GF-D8 (cell line): ENCODE results near the gene COL5A2.

Experiments used
- DNase-seq: peaks from one replicate; lab custom pipeline; 2025; lab: John Stamatoyannopoulos, UW

The COL5A2 gene

DNA sequence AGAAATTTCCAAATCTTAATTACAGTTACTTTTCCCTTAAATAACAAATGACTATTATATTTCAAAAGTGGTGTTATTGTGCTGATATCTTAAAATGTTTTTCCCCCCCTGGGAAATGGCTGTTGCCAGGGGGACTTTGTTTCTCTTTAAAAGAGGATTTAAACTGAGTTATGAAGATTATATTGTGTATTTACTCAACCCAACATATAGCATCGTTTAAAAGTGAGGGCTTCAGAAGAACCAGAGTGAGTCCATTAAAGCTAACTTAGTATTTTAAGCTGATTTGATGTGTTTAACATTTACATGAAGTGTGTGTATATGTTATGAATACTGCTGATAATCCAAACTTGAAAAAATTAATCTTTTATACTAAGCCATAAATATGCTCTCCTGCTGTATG is 81.6 kb downstream of the COL5A2 start:
- DNase-seq: no peak

DNA sequence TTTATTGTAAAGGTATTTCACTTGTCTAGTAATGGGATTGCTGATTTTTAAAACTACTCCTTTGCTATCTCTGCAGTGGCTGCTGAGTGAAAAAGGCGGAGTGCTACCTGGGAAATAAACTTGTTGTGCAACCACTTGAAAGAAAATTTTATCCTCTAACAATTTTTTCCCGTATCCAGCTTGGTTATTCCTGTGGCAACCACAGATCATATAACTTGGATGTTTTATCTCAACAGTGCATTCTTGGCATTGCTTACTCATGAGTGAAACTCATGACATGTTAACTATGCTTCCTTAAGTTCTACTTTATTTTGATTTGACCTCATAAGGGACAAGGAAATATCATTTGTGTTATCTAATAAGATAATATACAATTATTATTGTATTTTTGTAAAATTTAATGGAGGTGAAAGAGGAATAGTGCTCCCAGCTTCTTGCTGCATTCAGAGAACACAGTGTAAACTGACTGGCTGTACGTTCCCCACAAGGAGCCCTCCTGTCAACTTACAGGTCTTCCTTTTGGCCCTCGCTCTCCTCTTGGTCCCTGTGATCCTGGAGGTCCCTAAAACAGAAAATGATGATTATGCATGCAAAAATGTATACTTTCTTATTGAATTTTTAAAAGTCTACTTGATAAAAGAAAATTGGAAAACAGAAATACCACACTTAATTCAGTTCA is 82.7 kb downstream of the COL5A2 start:
- DNase-seq: no peak

DNA sequence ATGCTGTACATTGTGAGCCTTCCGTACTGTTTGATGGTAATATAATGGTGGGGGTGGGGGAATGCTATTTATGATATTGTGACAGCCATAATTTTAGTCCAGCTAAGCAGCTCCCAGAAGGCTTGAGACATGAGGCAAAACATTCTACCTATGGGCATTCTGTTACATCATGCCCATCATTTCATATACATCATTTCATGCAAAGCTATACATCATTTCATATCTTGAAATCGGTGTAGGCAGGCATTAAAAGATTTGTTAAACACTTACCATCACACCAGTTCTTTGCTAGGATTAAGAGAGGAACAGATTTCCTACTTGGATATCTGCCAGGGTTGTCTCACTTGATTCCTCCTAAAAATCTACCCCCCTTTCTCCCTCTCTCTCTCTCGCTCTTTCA is 84.5 kb downstream of the COL5A2 start:
- no peak for DNase-seq

DNA sequence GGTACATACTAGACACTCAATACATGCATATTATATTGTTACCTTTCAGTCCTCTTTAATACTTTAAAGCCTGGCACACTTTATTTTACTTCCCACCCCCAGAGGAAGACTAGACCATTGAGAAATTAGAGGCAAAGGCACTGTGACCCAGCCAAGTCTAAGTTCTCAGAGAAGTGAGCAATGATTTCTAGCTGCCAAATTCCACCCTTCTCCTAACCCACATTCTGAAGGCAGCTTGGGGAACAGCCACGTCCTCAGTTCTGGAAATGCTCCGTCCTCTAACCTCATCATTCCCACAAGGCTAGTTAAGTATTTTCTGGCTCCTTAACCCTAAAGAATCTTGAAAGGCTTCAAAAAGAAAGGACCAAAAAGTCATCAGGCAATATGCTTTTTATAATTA is 86.6 kb downstream of the COL5A2 start:
- DNase-seq: no peak

DNA sequence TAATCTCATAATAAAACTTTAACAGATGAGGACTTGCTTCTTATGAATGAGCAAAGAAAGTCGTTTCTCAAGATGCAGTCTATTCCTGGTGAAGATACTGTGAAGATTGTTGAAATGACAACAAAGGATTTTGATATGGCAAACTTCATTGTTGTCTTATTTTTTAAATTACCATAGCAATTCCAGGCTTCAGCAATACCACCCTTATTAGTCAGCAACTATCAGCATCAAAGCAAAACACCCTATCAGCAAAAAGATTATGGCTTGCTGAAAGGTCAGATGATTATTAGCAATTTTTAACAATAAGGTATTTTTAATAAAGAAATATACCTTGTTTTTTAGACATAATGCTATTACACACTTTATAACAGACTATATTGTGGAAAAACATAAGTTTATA is 88.3 kb downstream of the COL5A2 start:
- no peak for DNase-seq

DNA sequence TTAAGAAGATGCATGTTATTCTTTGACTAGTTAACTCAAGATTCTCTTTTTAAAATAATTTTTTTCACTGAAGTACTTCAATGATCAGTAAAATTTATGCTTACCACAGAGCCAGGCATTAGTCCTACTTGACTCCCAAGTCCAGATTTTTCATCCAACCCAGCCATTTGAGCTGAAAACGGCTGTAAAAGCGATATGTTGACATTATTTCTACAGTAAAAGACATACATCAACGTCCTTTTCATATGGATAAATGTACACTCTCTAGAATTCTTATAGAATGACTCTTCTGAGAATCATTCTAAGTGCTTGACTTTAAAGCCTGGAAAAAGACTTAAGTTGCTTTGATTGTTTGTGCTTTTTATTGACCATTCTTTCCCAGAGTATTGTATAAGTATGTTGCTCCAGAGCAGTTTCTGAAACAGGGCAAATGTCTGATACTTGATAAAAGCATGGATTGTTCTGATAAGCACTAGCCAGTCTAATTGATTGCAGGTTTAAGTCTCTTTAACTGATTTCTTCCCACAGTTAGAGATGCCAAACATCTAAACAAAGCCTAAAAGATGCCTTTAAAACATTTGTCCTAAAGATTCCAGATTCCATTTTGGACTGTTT is 90.9 kb downstream of the COL5A2 start:
- DNase-seq: no peak

DNA sequence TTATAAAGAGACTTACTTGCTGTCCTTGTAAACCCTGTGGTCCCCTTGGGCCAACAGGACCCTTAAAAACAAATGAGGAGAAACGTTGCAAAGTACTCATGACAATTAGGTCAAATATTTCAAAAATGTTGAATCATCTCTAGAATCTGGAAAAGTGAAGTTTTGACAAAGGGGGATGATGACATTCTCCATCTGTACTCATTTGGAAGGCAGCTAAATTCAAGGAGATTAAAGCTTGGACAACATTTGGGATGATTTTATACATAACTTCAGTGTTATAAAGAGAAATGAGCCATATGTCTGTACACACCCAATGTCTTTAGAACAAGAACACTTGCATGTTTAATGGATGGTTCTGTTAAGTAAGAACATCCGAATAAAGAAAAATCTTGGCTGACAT is 92.9 kb downstream of the COL5A2 start:
- DNase-seq: no peak

DNA sequence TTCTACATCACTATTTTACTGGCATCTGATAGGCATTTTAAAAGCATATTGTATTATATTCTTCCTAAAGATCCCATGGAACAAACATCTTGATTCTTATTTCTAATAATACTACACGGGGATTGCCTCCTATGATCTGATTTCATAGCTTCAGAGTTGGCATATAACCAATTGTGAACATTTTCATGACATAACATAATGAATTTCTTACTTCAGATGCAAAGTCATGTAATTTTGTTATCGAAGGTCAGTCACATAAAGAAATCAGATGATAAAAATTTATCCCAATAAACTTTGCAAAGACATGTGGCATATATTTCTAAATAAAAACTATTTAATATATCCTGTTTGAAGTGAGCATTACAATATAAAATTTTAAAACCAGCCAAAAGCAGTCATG is 93.3 kb downstream of the COL5A2 start:
- DNase-seq: no peak

DNA sequence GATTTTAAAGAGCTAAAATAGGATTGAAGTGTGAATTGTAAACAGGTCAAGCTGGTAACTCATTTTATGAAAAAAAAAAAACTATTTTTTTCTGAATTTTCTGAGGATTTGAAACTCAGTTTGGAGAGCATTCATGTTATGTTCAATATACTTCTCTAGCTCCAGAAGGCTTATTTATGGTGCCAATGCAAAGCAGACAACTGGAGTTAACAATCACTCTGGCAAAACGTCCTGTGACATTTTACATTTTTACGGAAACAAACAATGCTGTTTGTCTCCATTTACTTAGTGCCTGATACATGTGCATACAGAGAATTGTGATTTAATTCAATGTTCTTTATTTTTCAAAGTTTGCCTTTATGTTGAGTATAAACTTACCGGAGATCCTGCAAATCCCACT is 96.0 kb downstream of the COL5A2 start:
- no peak for DNase-seq

DNA sequence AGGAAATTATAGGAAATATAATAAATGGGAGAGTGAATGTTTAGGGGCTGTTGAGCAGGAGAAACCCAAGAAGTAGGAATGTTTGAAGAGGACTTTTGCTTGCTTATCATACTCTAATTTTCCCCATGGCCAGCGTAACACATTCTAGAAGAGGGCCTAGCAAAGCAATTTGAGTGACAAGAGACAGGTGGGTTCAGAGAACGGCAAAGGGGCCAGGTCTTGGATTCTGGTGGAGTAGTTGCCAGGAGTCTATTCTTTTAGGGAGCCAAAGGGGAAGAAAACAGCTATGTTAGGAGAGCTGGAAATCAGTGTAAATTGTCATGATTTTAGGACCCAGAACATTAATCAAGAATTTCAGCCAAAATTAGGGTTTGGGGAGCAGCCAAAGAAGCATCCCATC is 96.5 kb downstream of the COL5A2 start:
- no peak for DNase-seq

DNA sequence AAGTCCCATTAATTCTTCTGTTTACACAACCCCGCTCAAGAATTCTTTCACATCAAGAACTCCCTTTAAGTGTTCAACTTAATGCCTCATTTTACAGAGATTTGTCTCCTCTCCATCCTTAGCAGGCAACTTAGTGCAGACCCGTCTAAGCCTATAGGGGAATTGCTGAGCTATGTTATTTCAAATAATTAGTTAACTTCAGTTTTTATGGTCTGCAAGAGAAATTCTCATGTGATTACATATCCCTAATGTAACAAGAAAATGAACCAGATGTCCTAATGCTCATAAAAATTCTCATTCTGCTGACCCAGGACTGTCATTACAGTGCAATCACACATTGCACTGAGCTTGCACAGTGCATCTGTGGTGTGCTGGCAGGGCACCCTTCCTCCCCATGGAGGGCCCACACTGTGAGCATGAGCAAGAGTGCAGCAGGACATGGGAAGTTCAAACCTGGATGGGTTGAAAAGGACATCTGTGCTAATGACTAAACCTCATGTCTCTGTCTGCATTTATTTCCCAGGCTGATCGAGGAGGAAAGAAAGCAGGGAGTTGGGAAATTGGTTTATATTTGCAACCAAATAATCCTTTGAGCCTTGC is 97.1 kb downstream of the COL5A2 start:
- no peak for DNase-seq

DNA sequence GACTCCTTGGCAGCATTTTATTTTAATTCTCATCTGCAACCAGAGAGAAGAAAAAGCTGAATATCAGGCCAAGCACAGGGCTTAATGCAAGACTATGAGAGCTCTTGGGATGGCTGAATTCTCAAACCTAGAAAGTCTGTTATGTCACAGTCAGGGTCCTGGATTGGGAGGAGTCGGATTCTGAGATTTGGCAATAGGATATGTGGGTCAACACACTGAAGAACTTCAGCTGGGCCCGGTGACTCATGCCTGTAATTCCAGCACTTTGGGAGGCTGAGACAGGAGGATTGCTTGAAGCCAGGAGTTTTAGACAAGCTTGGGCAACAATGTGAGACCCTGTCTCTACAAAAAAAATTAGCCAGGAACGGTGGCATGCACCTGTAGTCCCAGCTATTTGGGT is 103.0 kb downstream of the COL5A2 start:
- DNase-seq: no peak

DNA sequence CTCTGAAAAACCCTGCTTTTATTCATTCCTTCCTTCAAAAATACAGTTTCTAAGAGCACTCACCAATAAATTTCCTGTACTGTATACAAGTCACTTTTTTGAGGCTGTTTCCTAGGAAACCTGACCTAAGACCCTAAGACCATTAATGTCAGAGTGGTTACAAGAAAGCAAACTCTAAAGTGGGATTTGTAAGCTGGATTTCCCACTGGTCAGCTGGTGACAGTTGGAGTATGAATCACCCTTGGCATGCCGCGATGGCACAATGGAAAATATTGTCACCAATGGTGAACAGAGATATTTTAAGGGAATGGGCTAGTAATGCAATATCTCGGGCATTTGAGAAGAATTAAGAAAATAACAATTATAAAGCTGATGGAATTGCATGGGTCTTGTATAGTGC is 103.4 kb downstream of the COL5A2 start:
- no peak for DNase-seq

DNA sequence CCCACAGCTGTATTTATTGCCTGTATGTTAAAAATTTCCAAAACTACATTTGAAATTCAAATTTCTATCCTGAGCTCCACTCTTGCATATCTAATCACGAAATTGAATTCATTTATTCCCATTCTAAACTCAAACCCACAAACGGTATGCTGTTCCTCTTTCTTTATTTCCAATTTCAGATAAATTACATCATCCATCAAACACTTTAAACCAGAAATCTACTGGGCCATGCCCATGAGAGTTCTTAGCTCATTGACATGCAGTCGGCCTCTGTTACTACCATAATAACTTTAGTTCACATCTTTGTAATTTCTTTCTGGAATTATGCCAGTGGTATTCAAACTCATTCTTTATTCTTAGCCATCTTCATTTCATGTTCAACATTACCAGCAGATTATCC is 105.1 kb downstream of the COL5A2 start:
- DNase-seq: no peak

DNA sequence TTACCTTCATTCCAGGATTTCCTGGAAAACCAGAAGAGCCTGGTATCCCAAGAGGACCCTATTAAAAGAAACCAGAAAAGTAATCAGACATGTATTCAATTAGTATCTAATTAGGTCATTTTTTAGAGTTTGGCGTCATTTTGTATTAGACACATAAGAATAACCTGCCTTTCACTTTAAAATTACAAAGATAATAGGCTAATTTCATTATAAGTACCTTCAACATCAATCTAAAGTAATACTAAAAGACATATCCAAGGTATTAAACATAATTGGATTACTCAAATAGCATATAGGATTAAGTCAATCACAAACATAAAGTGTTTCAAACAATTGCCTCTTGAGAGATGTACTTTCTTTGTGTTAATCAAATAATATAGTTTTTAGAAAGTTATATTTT is 107.5 kb downstream of the COL5A2 start:
- no peak for DNase-seq

DNA sequence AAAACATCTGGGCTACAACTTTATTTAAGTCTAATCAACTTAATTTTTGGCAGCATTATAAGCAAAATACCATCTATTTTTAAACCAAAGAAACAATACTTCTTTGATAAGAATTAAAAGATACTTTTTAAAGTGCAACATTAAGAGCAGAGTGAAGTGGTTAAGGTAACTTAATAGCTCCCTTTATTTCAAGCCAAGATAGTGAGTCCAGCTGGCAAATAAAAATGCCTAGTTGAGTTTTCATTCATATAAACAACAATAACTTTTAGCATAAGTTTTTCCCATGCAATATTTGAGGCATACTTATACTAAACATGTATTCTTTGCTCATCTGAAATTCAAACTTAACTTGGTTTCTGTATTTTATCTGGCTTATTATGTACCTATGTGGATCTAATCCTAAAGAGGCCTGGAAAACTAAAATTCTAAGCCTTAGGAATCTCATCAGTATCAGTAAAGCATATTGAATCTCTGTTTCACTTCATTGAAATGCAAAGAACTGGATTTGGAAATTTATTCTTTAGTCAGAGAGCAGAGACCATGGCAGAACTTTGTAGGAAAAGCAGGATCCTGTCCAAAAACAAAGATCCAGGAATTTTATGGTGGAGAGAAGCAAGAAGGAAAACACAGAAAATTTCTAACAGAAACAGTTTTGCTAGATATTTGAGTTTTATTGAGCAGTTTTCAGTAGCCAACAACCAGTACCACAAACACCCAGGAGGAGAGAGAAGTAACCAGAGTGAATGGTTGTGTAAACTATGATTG is 109.5 kb downstream of the COL5A2 start:
- no peak for DNase-seq

DNA sequence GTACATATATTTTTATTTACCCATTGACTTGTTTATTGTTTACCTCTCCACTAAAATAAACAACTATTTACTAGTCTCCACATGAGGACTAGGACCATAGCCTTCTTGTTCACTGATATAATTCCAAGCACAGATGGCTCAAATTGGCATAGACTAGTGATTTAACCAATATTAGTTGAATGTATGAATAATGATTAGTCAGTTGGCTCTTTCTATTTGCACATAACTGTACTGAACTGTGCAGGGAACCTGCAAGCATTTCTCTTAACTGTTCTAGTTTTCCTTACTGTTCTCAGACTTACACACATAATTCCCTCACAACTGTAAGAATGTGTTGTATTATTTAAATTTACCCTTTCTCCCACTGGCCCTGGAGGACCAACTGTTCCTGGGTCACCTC is 113.5 kb downstream of the COL5A2 start:
- no peak for DNase-seq

DNA sequence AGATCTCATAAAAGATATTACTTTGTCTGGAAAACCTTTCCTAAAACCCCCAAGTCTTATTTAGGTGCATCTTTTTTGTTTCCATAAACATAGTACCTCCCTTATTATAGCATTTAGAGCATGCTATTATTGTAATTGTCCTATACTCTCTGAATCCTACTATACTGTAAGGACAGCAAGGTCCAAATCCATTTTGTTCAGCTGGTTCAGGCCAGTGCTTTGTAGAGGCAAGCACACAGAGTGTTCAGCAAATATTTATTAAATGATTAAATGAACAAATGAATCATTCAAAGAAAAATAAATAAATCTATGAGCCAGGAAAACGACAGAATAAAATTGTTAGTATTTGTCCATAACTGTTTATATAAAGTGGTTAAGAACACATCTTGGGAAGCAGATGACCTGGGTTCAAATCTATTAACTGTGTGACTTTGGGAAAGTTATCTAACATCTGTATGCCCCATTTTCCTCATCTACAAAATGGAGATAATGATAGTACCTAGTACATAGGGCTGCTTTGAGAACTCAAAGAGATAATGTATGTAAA is 119.4 kb downstream of the COL5A2 start:
- no peak for DNase-seq

DNA sequence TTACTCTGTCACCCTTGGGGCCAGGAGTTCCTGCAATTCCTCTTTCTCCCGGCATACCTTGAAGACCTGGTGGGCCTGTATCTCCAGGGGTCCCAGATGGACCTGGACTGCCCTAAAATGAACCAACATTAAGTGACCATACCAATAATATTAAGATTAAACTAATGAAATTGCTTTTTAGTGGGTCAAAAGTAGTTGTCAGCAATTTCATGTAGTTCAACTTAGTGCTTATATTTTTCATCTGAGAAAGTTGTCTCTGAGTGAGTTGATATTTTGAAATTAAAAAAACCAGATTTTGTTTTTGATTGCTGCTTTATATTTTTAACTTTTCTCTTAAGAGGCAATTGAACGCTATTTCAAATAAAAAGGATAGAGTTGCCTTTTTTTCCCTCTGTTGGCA is 122.2 kb downstream of the COL5A2 start:
- DNase-seq: no peak

DNA sequence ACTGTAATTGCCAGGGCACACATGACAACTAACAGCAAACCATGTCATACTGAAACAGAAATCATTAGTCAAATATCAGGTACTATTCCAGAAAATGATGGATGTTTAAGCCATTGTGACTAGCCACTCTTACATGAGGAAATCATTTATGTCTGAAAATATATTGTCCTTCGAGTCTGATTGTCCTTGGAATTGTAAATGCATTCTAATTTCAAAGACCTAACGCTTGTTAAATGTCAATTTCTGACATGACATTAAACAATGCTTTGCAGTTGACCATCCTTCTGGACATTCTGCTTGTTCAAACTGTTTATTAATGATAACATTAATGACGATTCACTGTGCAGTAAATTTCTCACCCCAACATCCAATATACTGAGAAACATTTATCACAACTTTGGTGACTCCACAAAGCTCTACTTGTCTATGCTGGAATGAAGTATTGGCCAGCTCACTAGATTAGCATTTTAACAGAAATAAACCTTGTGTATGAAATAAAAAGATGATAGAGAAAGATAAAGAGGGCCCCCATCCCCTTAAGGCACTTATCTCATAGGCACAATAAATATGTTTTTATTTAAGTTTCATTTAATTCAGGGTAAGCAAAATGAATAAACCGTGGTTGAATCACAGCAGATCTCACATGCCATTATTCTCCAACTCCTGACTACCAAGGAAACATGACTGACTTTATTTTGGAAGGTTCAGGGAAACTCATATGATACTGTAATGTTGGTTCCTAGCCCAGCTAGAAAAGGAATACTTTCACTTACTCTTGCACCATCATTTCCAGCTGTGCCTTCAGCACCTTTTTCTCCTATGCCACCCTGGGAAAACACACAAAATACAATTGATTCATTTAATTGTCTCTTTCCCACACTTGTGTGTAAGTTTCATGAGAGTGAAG is 123.1 kb downstream of the COL5A2 start:
- DNase-seq: no peak

DNA sequence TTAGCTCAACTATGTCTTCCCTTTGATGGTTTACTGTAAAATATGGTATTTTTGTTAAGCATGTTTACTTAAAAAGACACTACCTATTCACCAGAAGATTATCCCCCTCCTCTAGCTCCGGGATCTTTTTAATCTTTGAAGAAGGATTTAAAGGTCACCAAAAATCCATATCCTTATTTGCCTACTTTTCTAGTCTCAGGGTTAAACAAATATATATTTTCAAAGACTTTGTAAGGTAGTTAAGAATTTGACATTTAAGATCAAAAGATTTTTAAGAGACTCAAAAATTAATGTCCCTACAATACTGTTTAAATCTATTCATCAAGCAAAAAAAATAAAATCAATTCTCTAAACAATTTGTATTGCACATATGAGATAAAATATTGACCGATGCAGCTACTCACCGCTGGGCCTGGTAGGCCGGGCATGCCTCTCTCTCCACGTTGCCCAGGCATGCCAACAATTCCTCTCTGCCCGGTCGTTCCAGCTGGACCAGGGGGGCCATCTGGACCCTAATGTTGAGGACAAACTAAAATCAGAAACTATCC is 129.3 kb downstream of the COL5A2 start:
- DNase-seq: no peak
